Measurements from ENCODE around the gene SEMA4D. TPM values are rescaled to one million over a fixed set of nuclear protein-coding genes. Genes with fewer than 3 reads are reported as not detected.

SEMA4D gene
- total RNA-seq, 4 donors from 2014 or later: 7.9 to 14.1 (median 10.6) TPM

DNA sequence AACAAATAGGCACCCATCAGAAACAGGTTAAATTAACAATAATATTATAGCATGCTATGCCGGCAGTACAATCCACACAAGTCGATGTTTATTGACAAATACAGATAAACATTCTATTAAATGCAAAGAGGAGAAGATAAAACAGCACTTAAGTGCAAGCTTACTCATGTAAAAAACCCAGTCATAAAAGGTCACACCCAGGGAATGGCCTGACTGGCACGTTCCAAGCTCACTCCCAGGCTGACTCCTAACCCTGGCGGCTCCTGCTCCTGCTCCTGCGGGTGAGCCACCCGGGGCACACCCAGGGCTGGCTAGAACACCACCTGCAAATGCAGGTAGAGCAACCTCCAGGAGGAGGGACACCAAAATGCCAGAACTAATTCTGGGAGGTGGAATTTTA, 66.9 kb downstream of the SEMA4D start:
- Histone ChIP-seq H3K36me3 (no peaks in the 10 kb centered on the region), H3K4me3 (no peak overlapping the region), H3K4me1 (peaks cover 7 to 21% (median 14%) of the 10 kb centered on the region in 4 donors), H3K9me3 (no peaks in the 10 kb centered on the region), H3K27me3 (no peaks in the 10 kb centered on the region), H3K27ac (replicated peaks in 1 of 4) (no peak overlapping the region)
- no peak for DNase-seq (ENCODE audit: extremely low spot score)
- no peak for TF ChIP-seq EP300 (IDR thresholded peaks at IDR 0.05)
- TF ChIP-seq POLR2AphosphoS5 (IDR thresholded peaks at IDR 0.05): no peak
- TF ChIP-seq, protein P1, sequence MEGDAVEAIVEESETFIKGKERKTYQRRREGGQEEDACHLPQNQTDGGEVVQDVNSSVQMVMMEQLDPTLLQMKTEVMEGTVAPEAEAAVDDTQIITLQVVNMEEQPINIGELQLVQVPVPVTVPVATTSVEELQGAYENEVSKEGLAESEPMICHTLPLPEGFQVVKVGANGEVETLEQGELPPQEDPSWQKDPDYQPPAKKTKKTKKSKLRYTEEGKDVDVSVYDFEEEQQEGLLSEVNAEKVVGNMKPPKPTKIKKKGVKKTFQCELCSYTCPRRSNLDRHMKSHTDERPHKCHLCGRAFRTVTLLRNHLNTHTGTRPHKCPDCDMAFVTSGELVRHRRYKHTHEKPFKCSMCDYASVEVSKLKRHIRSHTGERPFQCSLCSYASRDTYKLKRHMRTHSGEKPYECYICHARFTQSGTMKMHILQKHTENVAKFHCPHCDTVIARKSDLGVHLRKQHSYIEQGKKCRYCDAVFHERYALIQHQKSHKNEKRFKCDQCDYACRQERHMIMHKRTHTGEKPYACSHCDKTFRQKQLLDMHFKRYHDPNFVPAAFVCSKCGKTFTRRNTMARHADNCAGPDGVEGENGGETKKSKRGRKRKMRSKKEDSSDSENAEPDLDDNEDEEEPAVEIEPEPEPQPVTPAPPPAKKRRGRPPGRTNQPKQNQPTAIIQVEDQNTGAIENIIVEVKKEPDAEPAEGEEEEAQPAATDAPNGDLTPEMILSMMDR (IDR thresholded peaks at IDR 0.05): no peak
- TF ChIP-seq POLR2A (IDR thresholded peaks at IDR 0.05; ENCODE audit: low read depth): no peak
- WGBS: 89% methylated on average over 6 of the region's 6 CpGs
- intact Hi-C loops (cut with DNase I): no loop called here

- DNase-seq (ENCODE audit: extremely low spot score): no peak
- Histone ChIP-seq H3K4me1 (peaks cover 0 to 19% (median 11%) of the 10 kb centered on the region in 4 donors), H3K27ac (replicated peaks in 1 of 4) (no peak overlapping the region), H3K9me3 (no peaks in the 10 kb centered on the region), H3K36me3 (no peaks in the 10 kb centered on the region), H3K4me3 (no peak overlapping the region), H3K27me3 (no peaks in the 10 kb centered on the region)
- intact Hi-C loops (cut with DNase I): no loop called here
- WGBS: 93% methylated on average over 19 of the region's 25 CpGs
- no peak for TF ChIP-seq EP300 (IDR thresholded peaks at IDR 0.05)
- no peak for TF ChIP-seq POLR2A (IDR thresholded peaks at IDR 0.05; ENCODE audit: low read depth)
- TF ChIP-seq, protein P1 (IDR thresholded peaks at IDR 0.05): no peak
- TF ChIP-seq POLR2AphosphoS5 (IDR thresholded peaks at IDR 0.05): no peak
These were observed 68.7 kb downstream of the SEMA4D start for GRCh38 chr9:89428901-89429890.

DNA sequence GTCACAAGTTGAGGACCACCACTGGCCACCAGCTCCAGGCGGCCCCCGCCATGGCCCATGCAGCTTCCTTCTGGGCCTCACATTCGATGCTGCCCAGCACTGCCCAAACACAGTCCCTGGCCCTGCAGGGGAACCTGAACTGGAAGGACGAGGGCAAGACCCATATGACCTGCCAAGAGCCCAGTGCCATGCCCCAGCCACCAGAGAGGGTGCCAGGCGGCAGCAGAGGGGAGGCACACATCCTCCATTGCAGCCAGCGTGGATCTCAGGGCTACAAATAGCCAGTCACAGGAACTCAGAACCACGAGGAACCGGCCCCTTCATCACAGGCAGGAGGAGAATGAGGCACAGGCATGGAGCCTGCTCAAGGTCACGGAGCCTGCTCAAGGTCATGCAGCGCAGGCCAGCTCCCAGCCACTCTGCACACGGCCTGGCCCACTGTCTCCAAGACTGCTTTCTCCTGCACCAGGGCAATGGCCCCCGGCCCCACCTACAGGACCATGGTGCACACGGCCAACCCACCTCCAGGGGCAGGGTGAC, 69.6 kb downstream of the SEMA4D start:
- no peak overlapping the region for H3K4me3 ChIP-seq
- intact Hi-C loops (cut with DNase I): no loop called here
- WGBS: 88% methylated on average over 9 of the region's 13 CpGs
- peaks cover 0 to 19% (median 11%) of the 10 kb centered on the region in 4 donors for H3K4me1 ChIP-seq
- no peaks in the 10 kb centered on the region for H3K27me3 ChIP-seq
- no peak for DNase-seq (ENCODE audit: extremely low spot score)
- no peaks in the 10 kb centered on the region for H3K36me3 ChIP-seq
- H3K27ac ChIP-seq (replicated peaks in 1 of 4): no peak overlapping the region
- TF ChIP-seq EP300 (IDR thresholded peaks at IDR 0.05): no peak
- H3K9me3 ChIP-seq: no peaks in the 10 kb centered on the region

DNA sequence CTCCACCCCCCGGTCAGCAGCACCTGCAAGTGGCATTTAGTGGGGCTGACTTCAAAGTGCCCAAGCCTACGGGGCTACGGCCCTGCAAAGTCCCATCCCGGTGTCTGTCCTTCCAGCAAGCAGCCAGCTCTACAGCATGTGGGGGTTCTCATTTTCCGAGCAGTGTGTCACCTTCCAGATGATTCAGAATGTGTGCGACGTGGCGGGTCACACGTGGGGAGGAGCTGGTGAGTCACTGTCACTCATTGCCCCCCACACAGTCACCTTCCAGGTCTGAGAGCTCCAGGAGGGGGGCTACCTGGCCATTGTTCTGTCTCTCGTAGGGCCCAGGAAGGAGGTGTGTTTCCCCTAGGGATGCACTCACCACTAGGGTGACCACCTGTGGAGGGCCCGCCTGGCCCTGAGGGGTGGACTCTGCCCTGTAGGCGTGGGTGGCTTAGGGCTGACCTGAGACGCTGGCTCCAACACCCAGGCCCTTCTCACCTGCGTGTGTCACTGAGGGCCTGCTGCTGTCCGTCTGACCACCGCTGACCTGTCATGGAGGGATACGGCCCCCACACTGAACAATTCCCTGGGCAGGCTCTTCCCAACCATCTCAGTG, 70.2 kb downstream of the SEMA4D start:
- no peaks in the 10 kb centered on the region for H3K36me3 ChIP-seq
- H3K4me3 ChIP-seq: no peak overlapping the region
- DNase-seq (ENCODE audit: extremely low spot score): no peak
- peaks cover 0 to 14% (median 9%) of the 10 kb centered on the region in 4 donors for H3K4me1 ChIP-seq
- no peak overlapping the region for H3K27ac ChIP-seq (replicated peaks in 1 of 4)
- H3K27me3 ChIP-seq: no peaks in the 10 kb centered on the region
- no peaks in the 10 kb centered on the region for H3K9me3 ChIP-seq
- intact Hi-C loops (cut with DNase I): no loop called here
- 93% methylated on average over 12 of the region's 17 CpGs for WGBS
- TF ChIP-seq EP300 (IDR thresholded peaks at IDR 0.05) (no peak), POLR2A (IDR thresholded peaks at IDR 0.05; ENCODE audit: low read depth) (no peak), POLR2AphosphoS5 (IDR thresholded peaks at IDR 0.05) (no peak)
- TF ChIP-seq, protein P1 (IDR thresholded peaks at IDR 0.05): no peak

DNA sequence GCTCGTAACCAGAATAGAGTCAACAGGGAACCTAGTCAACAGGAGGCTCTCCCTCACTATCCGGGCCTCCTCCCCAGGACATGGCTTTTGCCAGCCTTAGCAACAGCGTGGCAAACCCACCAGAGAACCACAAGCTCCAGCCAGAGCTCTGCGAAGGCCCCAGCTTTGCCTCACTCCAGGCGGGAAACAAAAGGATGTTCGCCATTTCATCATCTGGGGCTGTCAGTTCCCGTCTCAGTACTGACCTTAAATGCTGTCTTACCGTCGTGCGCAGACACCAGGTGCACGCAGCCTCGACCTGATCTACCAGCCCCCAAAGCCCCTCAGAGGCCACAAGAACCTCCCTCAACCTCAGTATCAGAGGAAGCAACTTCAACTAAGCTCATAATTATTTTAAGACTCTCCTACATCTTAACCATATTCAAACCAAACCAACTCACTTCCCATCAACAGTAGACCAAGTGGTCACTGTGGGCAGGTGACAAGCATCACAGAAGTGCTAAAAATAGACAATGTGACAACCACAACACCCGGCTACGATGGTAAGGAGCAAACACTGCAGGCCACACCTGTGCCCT, 71.4 kb downstream of the SEMA4D start:
- no peak overlapping the region for H3K27ac ChIP-seq (replicated peaks in 1 of 4)
- no peak for DNase-seq (ENCODE audit: extremely low spot score)
- no peaks in the 10 kb centered on the region for H3K9me3 ChIP-seq
- H3K36me3 ChIP-seq: no peaks in the 10 kb centered on the region
- intact Hi-C loops (cut with DNase I): no loop called here
- peaks cover 0 to 7% (median 0%) of the 10 kb centered on the region in 4 donors for H3K4me1 ChIP-seq
- TF ChIP-seq POLR2A (IDR thresholded peaks at IDR 0.05; ENCODE audit: low read depth): no peak
- no peak for TF ChIP-seq POLR2AphosphoS5 (IDR thresholded peaks at IDR 0.05)
- TF ChIP-seq, protein P1 (IDR thresholded peaks at IDR 0.05): no peak
- no peak for TF ChIP-seq EP300 (IDR thresholded peaks at IDR 0.05)
- H3K4me3 ChIP-seq: no peak overlapping the region
- WGBS: 74% methylated on average over 13 of the region's 14 CpGs
- H3K27me3 ChIP-seq: no peaks in the 10 kb centered on the region
